GM12801 (cell line): ENCODE measurements around the gene ITGAV.

ENCODE experiments used
- CTCF ChIP-seq: IDR thresholded peaks from one replicate; pipeline ENCODE4 v1.5.1; 2011; ENCODE audit warnings: control low read depth; ENCODE audit not compliant: insufficient read length; ENCODE audit errors: extremely low read depth

The ITGAV gene

GRCh38 chr2:186687807-186688211 is 98.0 kb downstream of the ITGAV start:
- TF ChIP-seq CTCF, result no peak

GRCh38 chr2:186688813-186689212 is 99.0 kb downstream of the ITGAV start:
- TF ChIP-seq CTCF, result no peak

- no peak for TF ChIP-seq CTCF
Measured at GRCh38 chr2:186690786-186691185, 100.9 kb downstream of the ITGAV start.

- TF ChIP-seq CTCF, result no peak
Measured at GRCh38 chr2:186691231-186691630, 101.4 kb downstream of the ITGAV start.

GRCh38 chr2:186691900-186692299 is 102.0 kb downstream of the ITGAV start:
- no peak for TF ChIP-seq CTCF

- TF ChIP-seq CTCF, result no peak
Measured at GRCh38 chr2:186693446-186693832, 103.6 kb downstream of the ITGAV start.

GRCh38 chr2:186695081-186695756 is 105.4 kb downstream of the ITGAV start:
- TF ChIP-seq CTCF, result no peak
